ENCODE measurements around the gene OXER1.

Gene OXER1

DNA sequence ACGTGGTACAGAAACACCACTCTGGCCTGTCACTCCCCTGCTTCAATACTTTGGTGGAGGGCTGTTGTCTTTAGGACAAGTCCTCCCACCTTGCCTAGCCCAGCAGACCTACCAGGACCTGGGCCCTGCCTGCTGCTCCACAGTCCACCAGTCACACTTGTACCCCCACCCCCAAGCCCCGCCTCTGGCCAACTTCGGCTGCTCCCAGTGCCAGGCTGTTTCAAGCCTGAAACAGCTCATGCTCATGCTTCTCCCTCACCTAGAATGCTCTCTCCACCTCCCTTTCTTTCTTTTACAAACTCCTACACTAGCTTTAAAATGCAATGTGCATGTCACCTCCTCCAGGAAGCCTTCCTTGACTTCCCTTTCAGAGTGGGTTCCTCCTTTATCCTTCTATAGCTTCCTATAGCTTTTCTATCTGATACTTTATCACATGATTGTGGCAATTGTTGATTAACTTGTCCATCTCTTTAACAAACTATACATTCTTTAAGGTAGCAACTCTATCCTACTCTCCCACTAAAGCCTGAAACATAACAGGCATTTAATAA, 4.8 kb upstream of the OXER1 start:
- TF ChIP-seq GATA3 (IDR thresholded peaks at IDR 0.05; ENCODE audit: low read depth, low read length) = no peak
- TF ChIP-seq GATA2 (IDR thresholded peaks at IDR 0.05; ENCODE audit: low read depth, low read length) = no peak

GRCh38 chr2:42767899-42768705, 4.2 kb upstream of the OXER1 start:
- TF ChIP-seq GATA3 (IDR thresholded peaks at IDR 0.05; ENCODE audit: low read depth, low read length) (no peak), GATA2 (IDR thresholded peaks at IDR 0.05; ENCODE audit: low read depth, low read length) (no peak)

GRCh38 chr2:42767080-42767898, 3.4 kb upstream of the OXER1 start:
- no peak for TF ChIP-seq GATA3 (IDR thresholded peaks at IDR 0.05; ENCODE audit: low read depth, low read length)
- TF ChIP-seq GATA2 (IDR thresholded peaks at IDR 0.05; ENCODE audit: low read depth, low read length) = no peak

GRCh38 chr2:42765686-42766085, 1.8 kb upstream of the OXER1 start:
- TF ChIP-seq GATA3 (IDR thresholded peaks at IDR 0.05; ENCODE audit: low read depth, low read length) (no peak), GATA2 (IDR thresholded peaks at IDR 0.05; ENCODE audit: low read depth, low read length) (no peak)

GRCh38 chr2:42764901-42765300, 966 bp upstream of the OXER1 start:
- TF ChIP-seq GATA3 (IDR thresholded peaks at IDR 0.05; ENCODE audit: low read depth, low read length) (no peak), GATA2 (IDR thresholded peaks at IDR 0.05; ENCODE audit: low read depth, low read length) (no peak)

- TF ChIP-seq GATA2 (IDR thresholded peaks at IDR 0.05; ENCODE audit: low read depth, low read length) = no peak
- TF ChIP-seq GATA3 (IDR thresholded peaks at IDR 0.05; ENCODE audit: low read depth, low read length) = no peak
Measured at GRCh38 chr2:42762823-42763804, 821 bp downstream of the OXER1 start.

GRCh38 chr2:42762155-42762554, 1.8 kb downstream of the OXER1 start:
- TF ChIP-seq GATA3 (IDR thresholded peaks at IDR 0.05; ENCODE audit: low read depth, low read length) (no peak), GATA2 (IDR thresholded peaks at IDR 0.05; ENCODE audit: low read depth, low read length) (no peak)

GRCh38 chr2:42761554-42761953, 2.4 kb downstream of the OXER1 start:
- no peak for TF ChIP-seq GATA2 (IDR thresholded peaks at IDR 0.05; ENCODE audit: low read depth, low read length)
- no peak for TF ChIP-seq GATA3 (IDR thresholded peaks at IDR 0.05; ENCODE audit: low read depth, low read length)

- TF ChIP-seq GATA2 (IDR thresholded peaks at IDR 0.05; ENCODE audit: low read depth, low read length) = no peak
- no peak for TF ChIP-seq GATA3 (IDR thresholded peaks at IDR 0.05; ENCODE audit: low read depth, low read length)
Measured at GRCh38 chr2:42758751-42759150, 5.2 kb downstream of the OXER1 start.

- TF ChIP-seq GATA3 (IDR thresholded peaks at IDR 0.05; ENCODE audit: low read depth, low read length) (no peak), GATA2 (IDR thresholded peaks at IDR 0.05; ENCODE audit: low read depth, low read length) (no peak)
Measured at GRCh38 chr2:42757981-42758740, 5.8 kb downstream of the OXER1 start.

- no peak for TF ChIP-seq GATA2 (IDR thresholded peaks at IDR 0.05; ENCODE audit: low read depth, low read length)
- TF ChIP-seq GATA3 (IDR thresholded peaks at IDR 0.05; ENCODE audit: low read depth, low read length) = no peak
Measured at GRCh38 chr2:42756966-42757513, 6.9 kb downstream of the OXER1 start.

DNA sequence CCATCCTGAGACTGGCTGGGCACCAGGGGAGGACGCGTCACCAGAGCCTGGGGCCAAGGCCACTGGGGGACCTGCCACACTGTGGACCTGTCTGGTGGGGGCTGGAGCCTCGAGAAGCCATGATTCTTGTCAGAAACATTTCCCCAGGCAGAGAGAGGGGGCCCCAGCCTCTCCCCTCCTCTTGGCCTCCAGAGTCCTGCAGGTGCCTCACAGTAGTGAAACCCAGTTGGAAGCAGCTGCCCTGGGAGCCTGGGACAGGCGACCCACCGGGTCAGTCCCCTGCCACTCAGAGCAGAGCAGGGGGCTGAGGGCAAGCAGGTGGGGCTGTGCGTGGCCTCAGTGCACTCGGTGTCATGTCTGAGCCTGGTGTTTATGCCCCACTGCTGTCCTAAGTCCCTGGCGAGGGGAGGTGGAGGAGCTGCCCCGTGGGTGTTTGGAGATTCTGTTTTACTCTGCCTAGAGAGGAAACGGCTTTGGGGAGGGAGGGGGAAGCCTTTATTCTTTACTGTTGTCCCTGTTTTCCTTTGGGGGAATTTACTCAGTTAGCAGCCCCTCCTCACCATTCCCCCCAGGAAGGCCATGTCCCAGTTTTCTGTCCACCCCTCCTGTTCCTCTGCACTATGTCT, 7.7 kb downstream of the OXER1 start:
- TF ChIP-seq GATA2 (IDR thresholded peaks at IDR 0.05; ENCODE audit: low read depth, low read length) (no peak), GATA3 (IDR thresholded peaks at IDR 0.05; ENCODE audit: low read depth, low read length) (no peak)
